ENCODE data around the gene ADAMTSL2. TPM values are rescaled to one million over a fixed set of nuclear protein-coding genes. Genes with fewer than 3 reads are reported as not detected.
A peak's percentile ranks its signal among the peaks of the same experiment; 100 is the strongest.

The ADAMTSL2 gene
- total and polyA plus RNA-seq, 9 donors, result 0.27 to 18.5 (median 1.9) TPM

DNA sequence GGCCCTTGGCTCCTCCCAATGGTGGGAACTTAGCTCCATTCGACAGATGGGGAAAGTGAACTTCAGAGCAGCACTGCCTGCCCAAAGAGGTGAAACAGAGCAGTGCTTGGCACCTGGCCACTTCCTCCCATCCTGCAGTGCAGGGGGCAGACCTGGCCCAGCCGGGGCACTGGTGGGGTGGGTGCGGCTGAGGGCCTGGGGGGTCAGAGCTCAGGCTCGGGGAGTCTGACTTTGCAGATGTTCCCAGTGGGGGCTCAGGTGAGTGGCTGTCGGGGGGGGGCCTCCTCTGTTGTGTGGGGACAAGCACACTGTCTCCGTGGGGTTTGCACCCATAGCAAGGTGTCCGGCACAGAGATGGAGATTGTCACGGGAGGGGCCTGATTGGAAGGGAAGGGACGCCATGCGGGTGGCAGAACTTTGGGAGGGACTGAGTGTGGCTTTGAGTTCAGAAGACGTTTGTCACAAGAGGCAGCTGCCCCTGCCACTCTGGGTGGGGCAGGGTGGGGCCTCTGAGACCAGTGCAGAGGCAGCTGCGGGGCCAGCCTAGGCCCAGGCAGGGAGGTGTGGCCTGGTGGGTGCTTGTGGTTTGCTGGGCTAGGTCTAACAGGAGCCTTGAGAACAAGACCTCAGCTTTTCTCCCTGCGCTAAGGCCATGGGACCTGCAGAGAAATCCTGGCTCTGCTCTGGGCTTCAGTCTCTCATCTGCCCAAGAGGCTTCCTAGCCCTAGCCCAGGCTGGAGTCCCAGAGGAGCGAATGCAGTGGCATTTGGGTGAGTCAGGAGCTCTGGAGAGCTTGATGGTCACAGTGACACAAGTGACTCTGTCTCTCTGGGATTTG lies 12.2 kb upstream of the ADAMTSL2 start:
- intact Hi-C loops (cut with DNase I), result loop anchor here in 1 of 4 donors (10.0 kb wide), 1 partner anchor 203 kb away; no protein-coding TSS in a partner anchor
- DNase-seq, result peak in 1 of 5 donors; percentile 40
- H3K27ac ChIP-seq, result no peak overlapping the region
- no peaks in the 10 kb centered on the region for H3K36me3 ChIP-seq
- H3K4me3 ChIP-seq, result no peak overlapping the region
- 76 to 91% (median 87%) methylated on average over 14 of the region's 14 CpGs for WGBS, 3 donors
- no peaks in the 10 kb centered on the region for H3K9me3 ChIP-seq
- TF ChIP-seq, protein P1, sequence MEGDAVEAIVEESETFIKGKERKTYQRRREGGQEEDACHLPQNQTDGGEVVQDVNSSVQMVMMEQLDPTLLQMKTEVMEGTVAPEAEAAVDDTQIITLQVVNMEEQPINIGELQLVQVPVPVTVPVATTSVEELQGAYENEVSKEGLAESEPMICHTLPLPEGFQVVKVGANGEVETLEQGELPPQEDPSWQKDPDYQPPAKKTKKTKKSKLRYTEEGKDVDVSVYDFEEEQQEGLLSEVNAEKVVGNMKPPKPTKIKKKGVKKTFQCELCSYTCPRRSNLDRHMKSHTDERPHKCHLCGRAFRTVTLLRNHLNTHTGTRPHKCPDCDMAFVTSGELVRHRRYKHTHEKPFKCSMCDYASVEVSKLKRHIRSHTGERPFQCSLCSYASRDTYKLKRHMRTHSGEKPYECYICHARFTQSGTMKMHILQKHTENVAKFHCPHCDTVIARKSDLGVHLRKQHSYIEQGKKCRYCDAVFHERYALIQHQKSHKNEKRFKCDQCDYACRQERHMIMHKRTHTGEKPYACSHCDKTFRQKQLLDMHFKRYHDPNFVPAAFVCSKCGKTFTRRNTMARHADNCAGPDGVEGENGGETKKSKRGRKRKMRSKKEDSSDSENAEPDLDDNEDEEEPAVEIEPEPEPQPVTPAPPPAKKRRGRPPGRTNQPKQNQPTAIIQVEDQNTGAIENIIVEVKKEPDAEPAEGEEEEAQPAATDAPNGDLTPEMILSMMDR (IDR thresholded peaks at IDR 0.05), result no peak
- TF ChIP-seq EP300 (IDR thresholded peaks at IDR 0.05), result no peak
- TF ChIP-seq POLR2A (IDR thresholded peaks at IDR 0.05), result no peak
- no peaks in the 10 kb centered on the region for H3K27me3 ChIP-seq
- peaks cover 9% of the 10 kb centered on the region for H3K4me1 ChIP-seq (ENCODE audit: insufficient read depth)

DNA sequence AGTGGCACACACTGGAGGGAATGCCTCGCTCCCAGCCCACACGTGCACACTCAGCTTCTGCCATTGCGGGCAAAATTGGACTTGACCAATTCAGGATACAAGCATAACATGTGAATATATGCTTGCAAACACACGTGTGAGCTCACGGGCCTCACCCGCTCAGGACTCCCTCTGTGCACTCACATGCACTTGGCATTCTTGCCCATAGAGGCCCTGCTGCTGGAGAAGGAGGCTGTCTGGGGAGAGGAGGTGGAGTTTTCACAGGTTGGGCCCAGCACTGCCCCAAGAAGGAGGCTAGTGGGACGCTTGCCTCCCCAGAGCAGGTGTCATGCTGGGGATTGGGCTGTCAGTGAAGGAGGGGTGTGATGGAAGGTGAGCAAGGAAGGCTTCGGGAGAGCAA lies 11.4 kb upstream of the ADAMTSL2 start:
- H3K4me3 ChIP-seq, result no peak overlapping the region
- intact Hi-C loops (cut with DNase I), result loop anchor here in 1 of 4 donors (10.0 kb wide), 1 partner anchor 202 kb away; no protein-coding TSS in a partner anchor
- no peaks in the 10 kb centered on the region for H3K27me3 ChIP-seq
- TF ChIP-seq, protein P1 (IDR thresholded peaks at IDR 0.05), result no peak
- TF ChIP-seq POLR2A (IDR thresholded peaks at IDR 0.05) (no peak), EP300 (IDR thresholded peaks at IDR 0.05) (no peak)
- H3K36me3 ChIP-seq, result no peaks in the 10 kb centered on the region
- peak in 1 of 5 donors; percentile 9 for DNase-seq
- H3K9me3 ChIP-seq, result no peaks in the 10 kb centered on the region
- WGBS, 3 donors, result 89 to 92% (median 90%) methylated on average over 8 of the region's 8 CpGs
- no peak overlapping the region for H3K27ac ChIP-seq
- peaks cover 13% of the 10 kb centered on the region for H3K4me1 ChIP-seq (ENCODE audit: insufficient read depth)

DNA sequence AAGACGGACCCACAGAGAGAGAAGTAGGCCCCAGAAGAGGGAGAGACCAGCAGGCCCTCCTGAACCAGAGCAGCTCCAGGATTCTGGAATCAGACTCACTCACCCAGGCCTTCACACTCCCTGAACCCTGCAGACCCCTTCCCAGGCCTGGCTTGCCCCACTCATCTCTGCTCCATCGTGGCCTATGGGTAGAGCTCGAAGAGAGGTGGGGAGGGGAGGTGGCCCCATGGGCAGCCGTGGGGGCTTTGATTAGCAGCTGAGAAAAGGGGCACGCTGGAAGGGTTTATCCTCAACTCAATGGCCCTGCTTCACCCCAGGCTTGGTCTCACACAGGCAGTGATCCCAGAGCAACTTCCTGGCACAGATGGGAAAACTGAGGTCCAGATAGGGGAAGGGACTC lies 10.4 kb upstream of the ADAMTSL2 start:
- DNase-seq, result peak in 1 of 5 donors; percentile 10
- no peak overlapping the region for H3K4me3 ChIP-seq
- TF ChIP-seq, protein P1 (IDR thresholded peaks at IDR 0.05), result no peak
- TF ChIP-seq POLR2A (IDR thresholded peaks at IDR 0.05), result no peak
- no peak for TF ChIP-seq EP300 (IDR thresholded peaks at IDR 0.05)
- no peak overlapping the region for H3K27ac ChIP-seq
- H3K9me3 ChIP-seq, result no peaks in the 10 kb centered on the region
- WGBS, 3 donors, result 88 to 94% (median 91%) methylated on average over 5 of the region's 5 CpGs
- peaks cover 17% of the 10 kb centered on the region for H3K4me1 ChIP-seq (ENCODE audit: insufficient read depth)
- H3K27me3 ChIP-seq, result no peaks in the 10 kb centered on the region
- H3K36me3 ChIP-seq, result no peaks in the 10 kb centered on the region
- intact Hi-C loops (cut with DNase I), result loop anchor here in 1 of 4 donors (10.0 kb wide), 1 partner anchor 201 kb away; no protein-coding TSS in a partner anchor

DNA sequence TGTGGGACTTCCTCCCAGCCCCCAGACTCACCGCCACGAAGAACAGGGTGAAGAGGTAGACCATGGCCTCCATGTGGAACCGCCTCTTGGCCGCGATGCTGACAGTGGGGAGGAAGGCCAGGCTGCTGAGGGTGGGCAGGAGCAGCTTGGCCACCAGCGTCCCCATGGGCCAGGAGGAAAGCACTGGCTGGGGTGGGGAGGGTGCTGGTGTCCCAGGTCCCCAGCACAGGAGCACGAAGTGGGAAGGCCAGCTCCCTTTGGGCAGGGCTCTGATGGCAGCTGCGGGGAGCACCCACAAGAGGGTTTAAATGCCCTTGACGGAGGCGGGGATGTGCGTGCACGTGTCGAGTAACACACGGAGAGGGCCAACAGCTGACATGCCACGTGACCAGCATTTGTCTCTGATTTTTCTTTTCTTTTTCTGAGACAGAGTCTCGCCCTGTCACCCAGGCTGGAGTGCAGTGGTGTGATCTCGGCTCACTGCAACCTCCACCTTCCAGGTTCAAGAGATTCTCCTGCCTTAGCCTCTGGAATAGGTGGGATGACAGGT lies 9.8 kb upstream of the ADAMTSL2 start, which contains the start of gene MYMK:
TSS of gene MYMK (minus strand) at position 281 of the 550 bp plus-strand sequence. CDS start at position 166, 115 bp downstream.
- 97% methylated on average over 17 of the region's 17 CpGs for WGBS, 3 donors
- Histone ChIP-seq H3K36me3 (no peaks in the 10 kb centered on the region), H3K9me3 (no peaks in the 10 kb centered on the region), H3K4me3 (no peak within 1 kb of the TSS), H3K27me3 (no peaks in the 10 kb centered on the region), H3K4me1 (ENCODE audit: insufficient read depth) (peaks cover 17% of the 10 kb centered on the region), H3K27ac (no peak within 1 kb of the TSS)
- intact Hi-C loops (cut with DNase I), result loop anchor here in 1 of 4 donors (10.0 kb wide), 1 partner anchor 200 kb away; no protein-coding TSS in a partner anchor
- peak in 1 of 5 donors; percentile 21 for DNase-seq
- TF ChIP-seq POLR2A (IDR thresholded peaks at IDR 0.05), result no peak
- no peak for TF ChIP-seq EP300 (IDR thresholded peaks at IDR 0.05)
- TF ChIP-seq, protein P1 (IDR thresholded peaks at IDR 0.05), result no peak

All from ovary (tissue), 9 donors.